ENCODE results near the gene ASIP.
"Not testable (repeated sequence)": the region's sequence is repeated elsewhere in the genome, so short reads cannot be mapped to it uniquely, and the experiment has no call there.

Gene ASIP, protein sequence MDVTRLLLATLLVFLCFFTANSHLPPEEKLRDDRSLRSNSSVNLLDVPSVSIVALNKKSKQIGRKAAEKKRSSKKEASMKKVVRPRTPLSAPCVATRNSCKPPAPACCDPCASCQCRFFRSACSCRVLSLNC

DNA sequence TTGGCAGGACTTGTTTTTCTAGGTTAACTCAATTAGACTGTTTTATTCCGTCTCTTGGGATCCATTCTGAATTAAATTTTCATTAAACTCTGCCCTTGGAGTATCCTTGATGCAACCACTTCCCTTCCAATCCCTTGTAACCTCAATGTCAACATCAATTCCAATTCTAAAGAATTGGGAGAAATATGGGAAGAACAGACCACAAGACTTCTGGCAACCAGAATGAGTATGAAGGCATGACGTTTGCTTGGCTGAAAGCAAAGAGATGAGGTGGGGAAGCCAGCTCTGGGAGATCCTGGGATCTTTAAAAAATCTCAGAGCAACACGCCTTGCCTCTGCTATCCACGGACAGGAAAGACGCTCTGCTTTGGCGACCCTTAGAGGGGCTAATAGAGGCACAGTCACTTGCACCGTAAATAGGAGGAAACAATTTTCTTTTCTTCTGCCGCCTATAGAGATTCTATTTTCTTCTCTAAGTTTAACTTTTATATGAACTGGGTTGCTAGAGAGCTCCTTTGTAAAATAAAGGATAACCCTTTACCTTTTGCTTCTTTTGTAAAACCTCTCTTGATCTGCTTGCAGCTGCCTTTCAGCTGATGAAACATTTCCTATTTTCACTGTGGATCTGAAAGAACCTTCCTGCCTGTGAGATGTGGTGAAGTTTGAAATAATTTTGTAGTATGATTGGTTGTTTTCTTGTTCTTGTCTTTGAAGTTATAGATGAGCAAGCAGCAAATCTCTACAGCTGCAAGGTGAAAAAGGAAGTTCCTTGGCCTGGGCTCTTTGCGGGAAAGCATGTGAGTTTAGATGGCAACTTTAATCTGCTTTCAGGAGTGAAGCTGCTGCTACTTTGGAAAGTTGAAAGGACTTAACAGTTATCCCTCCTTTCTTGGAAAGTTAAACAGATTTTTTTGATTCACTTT lies at the start of gene ASIP:
ASIP (plus strand) TSS at position 731 of the 923 bp plus-strand sequence. CDS start 18,952 bp downstream, outside the sequence.
- no peak for DNase-seq (ENCODE audit: low read depth)

DNA sequence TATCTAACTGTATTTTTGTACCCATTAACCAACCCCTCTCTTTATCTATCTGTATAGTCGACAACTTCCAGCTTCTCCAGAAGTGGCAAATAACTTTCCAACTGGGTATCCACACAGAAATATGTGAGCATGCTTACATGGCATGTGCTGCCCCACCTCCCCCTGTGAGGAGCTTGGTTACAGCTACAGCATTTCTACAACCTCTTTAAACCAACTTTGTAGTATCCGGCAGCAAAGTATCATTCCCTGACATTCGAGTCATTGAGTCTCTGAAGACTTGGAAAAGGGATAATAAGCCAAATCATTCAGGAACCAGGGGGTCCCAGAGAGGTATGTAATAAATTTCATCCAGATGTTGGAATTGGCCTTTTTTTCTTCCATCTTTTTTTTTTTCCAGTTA lies 48.2 kb upstream of the ASIP start:
- DNase-seq (ENCODE audit: low read depth), result no peak

DNA sequence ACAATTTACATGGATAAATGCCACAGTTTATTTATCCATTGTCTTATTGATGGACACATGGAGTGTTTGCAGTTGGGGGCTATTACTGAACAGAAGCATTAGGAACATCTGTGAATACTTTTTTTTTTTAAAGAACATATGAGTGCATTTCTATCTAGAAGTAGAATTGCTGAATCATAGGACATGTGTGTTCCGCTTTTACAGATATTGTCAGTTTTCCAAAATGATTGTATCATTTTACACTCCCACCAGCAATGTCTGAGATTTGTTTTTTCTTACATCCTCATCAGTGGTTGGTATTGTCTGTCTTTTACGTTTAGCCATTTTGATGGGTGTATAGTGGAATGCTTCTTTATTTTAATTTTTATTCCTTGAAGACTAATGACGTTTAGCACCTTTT lies 42.0 kb upstream of the ASIP start:
- no peak for DNase-seq (ENCODE audit: low read depth)

DNA sequence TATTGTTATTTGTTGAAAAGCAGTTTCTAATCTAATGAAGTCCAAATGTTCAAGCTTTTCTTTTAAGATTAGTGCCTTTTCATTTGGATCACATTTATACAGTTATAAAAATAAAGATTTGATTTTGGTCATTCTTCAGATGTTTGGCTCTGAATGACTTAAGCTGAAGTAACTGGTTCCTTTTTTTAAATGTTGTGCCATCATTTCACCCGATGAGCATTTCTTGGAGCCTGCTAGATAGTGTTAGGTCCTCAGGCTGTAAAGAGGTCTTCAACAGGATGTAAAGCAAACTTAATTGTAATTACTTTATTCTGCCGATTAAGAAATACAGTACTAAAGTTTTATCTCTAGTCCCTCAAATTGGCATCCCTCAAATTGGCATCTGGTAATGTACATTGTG lies 41.2 kb upstream of the ASIP start:
- DNase-seq (ENCODE audit: low read depth), result no peak

DNA sequence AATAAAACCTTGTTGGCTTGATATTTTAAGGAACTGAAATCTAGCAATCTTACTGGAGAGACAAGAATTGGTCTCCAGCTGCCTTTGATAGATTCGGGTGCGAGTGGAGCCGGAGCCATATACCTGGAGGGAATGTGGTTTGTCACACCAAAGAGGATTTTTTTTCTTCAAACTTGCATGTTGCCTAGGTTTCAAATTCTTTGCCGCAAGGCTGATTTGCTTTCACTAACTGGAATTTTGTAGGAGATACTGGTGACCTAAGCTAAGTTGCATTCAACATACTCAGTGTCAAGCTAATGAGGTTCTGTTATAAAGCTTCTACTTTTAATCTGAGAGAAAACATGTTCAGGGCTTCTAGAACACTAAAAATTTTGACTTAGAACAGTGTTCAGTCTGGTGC lies 39.7 kb upstream of the ASIP start:
- no peak for DNase-seq (ENCODE audit: low read depth)

DNA sequence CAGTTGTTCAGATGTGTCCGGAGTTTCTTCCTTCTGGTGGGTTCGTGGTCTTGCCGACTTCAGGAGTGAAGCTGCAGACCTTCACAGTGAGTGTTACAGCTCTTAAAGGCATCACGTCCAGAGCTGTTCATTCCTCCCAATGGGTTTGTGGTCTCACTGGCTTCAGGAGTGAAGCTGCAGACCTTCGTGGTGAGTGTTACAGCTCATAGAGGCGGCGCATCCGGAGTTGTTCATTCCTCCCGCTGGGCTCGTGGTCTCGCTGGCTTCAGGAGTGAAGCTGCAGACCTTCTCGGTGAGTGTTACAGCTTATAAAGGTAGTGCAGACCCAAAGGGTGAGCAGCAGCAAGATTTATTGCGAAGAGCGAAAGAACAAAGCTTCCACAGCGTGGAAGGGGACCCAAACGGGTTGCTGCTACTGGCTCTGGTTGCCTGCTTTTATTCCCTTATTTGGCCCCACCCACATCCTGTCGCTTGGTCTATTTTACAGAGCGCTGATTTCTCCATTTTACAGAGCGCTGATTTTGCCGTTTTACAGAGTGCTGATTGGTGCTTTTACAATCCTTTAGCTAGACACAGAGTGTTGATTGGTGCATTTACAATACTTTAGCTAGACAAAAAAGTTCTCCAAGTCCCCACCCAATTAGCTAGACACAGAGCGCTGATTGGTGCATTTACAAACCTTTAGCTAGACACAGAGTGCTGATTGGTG lies 35.9 kb upstream of the ASIP start:
- DNase-seq (ENCODE audit: low read depth), result not testable (repeated sequence)

DNA sequence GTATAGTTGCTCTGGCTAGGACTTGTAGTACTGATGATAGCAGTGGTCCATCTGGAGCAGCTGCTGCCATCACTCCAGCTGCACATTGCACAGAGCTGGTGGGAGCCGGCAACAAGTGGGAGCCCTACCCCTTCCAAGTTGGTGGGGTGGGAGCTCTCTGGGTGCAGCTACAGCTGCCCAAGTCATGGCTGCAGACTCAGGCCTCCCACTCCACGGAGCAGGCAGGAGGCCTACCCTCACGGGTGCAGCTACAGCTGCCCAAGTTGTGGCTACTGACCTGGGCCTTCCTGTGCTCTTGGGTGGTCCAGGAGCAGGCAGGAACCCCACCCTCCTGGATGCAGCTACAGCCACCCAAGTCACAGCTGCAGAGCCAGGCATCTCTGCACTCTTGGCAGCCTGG lies 32.1 kb upstream of the ASIP start:
- no peak for DNase-seq (ENCODE audit: low read depth)

DNA sequence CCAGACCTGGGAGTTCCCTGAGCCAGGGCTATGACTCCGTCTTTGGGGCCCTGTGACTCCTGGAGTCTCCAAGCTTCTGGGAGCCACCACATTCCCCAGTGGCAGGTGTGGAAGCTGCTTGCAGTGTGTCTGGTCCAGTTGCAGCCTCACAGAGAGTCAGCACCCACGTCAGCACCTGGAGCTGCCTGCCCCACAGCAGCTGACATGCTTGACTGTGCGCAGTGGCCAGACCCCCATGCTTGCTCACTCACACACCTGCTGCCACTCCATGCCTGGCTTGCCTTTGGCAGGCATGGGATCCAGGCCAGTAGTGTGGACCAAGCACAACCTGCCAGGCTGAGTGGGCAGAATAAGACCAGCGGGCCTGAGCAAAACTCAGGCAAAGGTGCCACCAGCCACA lies 31.0 kb upstream of the ASIP start:
- no peak for DNase-seq (ENCODE audit: low read depth)

DNA sequence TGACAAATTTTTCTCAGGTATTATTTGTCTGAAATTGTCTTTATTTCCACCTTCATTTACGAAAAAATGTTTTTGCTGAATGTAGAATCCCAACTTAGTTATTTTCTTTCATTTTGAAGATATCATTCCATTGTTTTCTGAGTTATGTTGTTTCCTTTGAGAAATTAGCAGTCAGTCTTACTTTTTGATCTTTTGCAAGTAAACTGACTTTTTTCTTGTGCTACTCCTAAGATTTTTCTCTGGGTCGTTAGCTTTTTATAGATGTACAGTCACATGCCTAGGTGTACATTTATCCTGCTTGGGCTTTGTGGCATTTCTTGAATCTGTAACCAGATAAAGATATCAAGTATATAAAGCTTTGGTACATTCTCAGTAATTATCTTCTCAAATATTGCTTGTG lies 29.6 kb upstream of the ASIP start:
- no peak for DNase-seq (ENCODE audit: low read depth)

DNA sequence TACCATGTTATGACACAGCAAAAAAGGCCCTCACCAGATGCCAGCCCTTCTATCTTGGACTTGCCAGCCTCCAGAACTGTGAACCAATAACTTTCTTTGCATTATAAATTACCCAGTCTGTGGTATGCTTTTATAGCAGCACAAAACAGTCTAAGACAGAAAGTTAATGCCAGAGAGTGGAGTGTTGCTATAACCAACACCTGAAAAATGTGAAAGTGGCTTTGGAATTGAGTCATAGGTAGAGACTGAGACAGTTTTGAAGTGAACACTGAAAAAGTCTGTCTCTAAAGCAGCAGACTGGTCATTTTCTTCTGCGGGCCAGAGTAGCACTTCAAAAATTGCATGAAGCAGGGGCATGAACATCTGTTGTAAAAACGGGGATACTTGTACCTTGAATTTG lies 28.0 kb upstream of the ASIP start:
- no peak for DNase-seq (ENCODE audit: low read depth)

DNA sequence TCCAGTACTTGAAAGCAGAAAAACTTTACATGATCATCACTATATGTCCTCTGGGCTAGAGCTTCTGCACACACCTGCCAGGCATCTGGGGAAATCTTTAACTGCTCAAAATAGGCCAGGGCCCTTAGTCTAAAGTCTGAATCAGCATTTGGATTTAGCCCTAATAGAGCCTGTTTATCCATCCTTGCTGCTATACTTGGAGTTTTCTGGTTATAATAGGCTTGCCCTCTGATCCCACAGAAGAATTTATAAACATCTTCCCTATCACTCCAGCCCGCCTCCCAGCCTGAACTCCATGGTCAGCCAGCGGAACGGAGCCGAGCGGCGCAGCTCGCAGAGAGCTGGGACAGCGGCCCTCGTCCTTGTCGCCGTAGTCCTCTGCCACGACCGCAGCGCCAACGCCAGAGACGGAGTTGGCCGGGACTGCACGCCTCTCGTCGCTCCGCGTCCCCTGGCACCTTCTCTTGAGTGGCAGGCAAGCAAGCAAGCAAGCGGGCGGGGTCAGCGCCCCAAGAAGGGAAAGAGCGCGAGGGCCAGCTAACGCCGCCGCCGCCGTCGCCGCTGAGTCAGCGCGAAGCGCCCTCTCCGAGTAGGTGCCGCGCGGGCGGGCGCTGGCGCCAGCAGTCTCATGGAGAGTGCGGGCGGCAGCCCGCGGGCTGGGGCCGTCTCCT lies 25.4 kb upstream of the ASIP start:
- DNase-seq (ENCODE audit: low read depth), result peak; percentile 92

DNA sequence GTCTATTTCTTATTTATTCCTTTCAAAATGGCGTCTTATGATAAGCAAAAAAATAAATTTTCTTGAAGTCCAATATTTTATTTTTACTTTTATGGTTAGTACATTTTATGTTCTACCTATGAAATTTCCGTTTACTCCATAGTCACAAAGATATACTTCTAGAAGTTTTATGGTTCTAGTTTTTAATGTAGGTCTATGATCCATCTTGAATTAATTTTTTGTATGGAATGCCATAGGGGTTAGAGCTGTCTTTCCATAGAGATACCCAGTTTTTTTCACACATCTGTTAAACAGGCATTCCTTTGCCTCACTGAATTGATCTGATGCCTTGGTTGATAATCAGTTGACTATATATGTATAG lies 24.9 kb upstream of the ASIP start:
- no peak for DNase-seq (ENCODE audit: low read depth)

DNA sequence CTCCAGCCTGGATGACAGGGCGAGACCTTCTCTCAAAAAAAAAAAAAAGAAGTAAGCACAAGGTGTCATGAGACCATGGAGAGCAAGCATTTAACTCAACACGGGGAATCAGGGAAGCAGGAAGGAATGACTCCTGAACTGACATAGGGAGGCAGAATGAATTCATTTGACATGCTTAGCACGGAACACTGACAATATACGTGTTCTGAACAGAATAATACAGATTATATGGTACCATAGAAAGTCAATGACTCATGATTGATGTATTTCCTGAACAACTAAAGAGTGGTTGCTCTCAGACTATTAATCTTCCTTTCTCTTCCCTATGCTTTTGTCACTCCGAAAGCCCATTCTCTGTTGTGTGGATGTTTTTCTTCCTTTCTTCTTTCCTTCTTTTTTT lies 20.7 kb upstream of the ASIP start:
- DNase-seq (ENCODE audit: low read depth), result peak; percentile 93

DNA sequence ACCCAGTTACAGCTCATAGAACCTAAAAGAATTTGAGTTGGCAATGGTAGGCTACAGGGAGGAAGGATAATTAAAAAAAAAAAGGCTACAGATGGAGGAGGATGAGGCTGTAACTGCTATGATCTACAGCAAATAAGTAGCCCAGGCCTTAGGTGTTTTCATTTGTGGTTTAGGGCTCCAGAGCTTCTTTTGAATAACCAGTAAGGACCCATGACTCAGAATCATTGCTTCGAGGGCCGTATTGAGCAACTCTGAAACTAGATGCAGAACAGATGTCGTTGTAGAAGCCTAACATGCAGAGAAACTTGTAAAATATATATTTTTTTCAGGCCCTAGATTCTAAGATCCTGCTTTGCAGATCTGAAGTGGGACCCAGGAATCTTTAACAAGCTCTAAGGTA lies 19.0 kb upstream of the ASIP start:
- DNase-seq (ENCODE audit: low read depth), result peak; percentile 97

DNA sequence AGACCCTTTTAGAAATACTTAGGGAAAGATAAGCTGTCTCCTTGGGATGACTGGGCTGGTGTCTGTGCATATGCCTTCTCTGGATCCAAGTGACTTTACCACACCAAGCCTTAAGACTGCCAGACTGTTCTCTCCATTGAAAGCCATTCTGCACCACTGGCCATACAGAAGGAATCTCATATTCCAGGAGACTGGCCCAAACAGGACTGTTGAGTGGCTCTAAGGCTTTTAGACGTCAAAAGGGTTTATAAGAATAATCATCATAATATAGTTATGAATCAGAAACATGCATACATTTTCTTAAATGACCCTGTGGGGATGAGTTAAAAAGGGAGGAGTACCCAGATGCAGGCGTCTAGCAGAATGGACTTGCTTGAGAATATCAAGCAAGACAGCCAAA lies 17.0 kb upstream of the ASIP start:
- not testable (repeated sequence) for DNase-seq (ENCODE audit: low read depth)

DNA sequence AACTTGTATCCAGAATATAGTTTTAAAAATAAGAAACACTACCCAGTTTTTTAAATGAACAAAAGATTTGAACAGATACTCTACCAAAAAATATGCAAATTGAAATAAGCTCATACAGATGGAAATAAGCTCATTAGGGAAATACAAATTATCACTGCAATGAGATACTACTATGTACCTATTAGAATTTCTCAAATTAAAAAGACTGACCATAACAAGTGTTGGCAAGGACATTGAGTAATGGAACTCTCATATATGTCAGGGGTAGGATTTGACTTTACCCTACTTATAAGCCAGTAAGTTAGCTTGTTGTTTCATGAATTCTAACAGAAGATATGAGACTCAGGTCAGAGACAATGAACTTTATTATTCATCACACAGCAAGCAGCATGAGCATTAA lies 9.6 kb upstream of the ASIP start:
- DNase-seq (ENCODE audit: low read depth), result no peak

DNA sequence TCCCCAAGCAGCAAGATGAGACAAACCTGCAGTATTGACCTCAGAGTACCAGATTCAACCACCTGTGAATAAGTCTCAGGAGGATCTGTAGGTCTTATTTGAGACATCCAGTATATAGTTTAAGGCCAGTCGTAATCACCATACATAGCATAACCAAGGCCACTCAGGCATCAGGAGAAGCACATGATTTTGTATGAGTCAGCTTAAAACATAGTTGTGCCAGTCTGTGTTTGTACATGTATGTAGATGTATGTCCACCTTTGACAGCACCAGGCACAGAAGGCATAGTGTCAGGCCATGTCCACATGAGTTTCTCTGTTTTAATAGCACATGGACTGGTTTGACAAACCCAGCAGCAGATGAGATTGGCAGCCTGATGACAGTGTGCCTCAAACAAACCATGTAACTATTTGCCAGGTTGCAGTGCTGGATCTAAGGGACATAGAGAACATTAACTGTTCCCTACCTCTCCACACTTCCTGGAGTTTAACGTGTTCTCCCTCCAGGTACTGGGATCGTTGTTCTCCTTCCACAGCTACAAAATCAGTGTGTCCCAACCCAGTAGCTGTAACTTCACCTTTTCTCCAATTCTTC lies 8.6 kb upstream of the ASIP start:
- no peak for DNase-seq (ENCODE audit: low read depth)

DNA sequence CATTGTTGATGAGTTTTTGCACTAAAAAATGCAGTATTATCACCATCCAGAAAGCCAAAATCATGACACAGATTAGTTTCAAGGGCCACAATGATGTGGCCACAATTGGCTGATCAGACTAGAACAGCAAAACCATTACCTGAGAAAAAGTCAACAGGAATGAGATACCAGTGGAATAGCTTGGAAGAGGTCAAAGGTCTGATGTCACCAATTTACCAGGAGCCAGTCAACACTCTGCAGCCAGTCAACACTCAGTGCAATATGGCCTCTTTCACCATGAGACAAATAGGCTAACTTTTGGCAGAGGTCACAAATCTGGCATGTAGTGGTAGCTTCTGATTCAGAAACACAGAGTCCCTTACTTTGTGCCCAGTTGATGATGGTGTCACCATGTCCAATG lies 7.5 kb upstream of the ASIP start:
- DNase-seq (ENCODE audit: low read depth), result no peak

DNA sequence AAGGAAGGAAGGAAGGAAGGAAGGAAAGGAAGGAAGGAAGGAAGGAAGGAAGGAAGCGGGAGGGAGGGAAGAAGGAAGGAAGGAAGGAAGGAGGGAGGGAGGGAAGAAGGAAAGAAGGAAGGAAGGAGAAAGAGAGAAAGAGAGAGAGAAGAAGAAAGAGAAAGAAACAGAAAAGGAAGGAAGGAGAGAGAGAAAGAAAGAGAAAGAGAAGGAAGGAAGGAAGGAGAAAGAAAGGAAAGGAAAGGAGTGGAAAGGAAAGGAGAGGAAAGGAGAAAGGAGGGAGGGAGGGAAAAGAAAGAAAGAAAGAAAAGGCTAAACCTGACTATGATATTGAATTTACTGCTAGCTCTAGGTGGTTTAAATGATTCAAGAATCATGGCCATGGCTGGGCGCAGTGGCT lies 5.3 kb upstream of the ASIP start:
- no peak for DNase-seq (ENCODE audit: low read depth)

DNA sequence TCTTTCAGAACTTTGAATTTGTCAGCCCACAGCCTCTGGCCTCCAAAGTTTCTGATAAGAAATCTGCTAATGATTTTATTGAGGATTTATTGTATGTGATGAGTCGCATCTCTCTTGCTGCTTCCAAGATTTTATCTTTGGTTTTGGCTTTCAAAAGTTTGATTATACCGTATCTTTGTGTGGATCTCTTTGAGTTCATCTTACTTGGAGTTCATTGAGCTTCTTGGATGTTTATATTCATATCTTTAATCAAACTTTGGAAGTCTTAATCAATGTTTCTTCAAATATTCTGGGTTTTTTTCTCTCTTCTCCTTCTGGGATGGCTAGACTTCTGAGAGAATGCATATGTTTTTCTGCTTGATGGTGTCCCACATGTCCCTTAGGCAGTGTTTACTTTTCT lies 3.3 kb upstream of the ASIP start:
- DNase-seq (ENCODE audit: low read depth), result no peak

DNA sequence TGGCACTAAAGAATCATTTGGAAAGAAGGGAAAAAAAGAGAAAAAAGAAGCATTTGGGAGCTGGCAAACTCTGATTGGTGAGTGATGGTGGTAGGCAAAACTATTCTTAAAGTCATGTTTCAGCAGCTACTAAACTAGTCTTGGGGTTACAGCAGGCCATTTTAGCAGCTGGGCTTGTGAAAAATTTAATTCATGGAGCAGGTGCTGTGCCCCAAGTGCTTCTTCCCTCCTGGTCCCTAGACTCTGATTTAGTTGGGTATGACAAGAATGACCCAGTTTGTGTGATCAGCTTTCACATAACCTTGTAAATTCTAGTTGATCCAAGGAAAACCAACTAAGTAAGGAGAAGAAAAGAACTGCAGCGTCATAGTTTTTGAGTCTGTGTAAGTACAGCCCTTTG lies 1.1 kb upstream of the ASIP start:
- DNase-seq (ENCODE audit: low read depth), result no peak

DNA sequence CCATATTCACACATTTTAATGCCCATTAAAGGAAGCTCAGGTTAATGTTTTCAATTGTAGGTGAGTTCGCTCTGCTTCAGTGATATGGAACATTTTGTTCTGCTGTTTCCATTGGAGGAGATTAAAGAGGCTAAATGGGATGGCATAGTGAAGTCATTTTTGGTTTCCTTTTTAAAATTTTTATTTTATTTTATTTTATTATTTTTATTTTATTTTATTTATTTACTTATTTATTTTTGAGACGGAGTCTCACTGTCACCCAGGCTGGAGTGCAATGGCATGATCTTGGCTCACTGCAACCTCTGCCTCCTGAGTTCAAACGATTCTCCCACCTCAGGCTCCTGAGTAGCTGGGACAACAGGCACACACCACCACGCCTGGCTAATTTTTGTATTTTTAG lies 792 bp downstream of the ASIP start:
- DNase-seq (ENCODE audit: low read depth), result not testable (repeated sequence)
